PC-9 (cell line): ENCODE data around the gene PAF1.

Experiments
- CTCF ChIP-seq: fragments of 200-600 bp; sonication (generic); conservative IDR thresholded peaks from 2 replicates; pipeline ENCODE4 v1.6.1; 2017; ENCODE audit warnings: mixed run types, antibody characterized with exemption, mild to moderate bottlenecking, moderate library complexity
- EZH2 ChIP-seq: fragments of 200-600 bp; sonication (generic); IDR thresholded peaks from 2 replicates; pipeline ENCODE4 v1.8.0; 2017; ENCODE audit warnings: antibody characterized with exemption, low read depth

- TF ChIP-seq CTCF (no peak; the same call in 1 of the 2 replicates), EZH2 (no peak)
These were observed 23.2 kb upstream of the PAF1 start for GRCh38 chr19:39413911-39414608.
